Osteoblast (primary cell): ENCODE data around the gene TMEM250. TPM values are rescaled to one million over a fixed set of nuclear protein-coding genes. Genes with fewer than 3 reads are reported as not detected.

ENCODE experiments used
- DNase-seq: peaks from one replicate; pipeline ENCODE4 v3.0.0; 2011; ENCODE audit warnings: low spot score, mixed read lengths; ENCODE audit not compliant: insufficient read length; ENCODE audit errors: missing footprints
- H2AFZ ChIP-seq: 2 replicates; pipeline ENCODE4 v1.6.0; 2011; ENCODE audit warnings: mild to moderate bottlenecking, low read length
- H3K27ac ChIP-seq: 2 replicates; pipeline ENCODE4 v1.5.1; 2011; ENCODE audit warnings: mild to moderate bottlenecking, low read depth, low read length, moderate library complexity
- H3K27me3 ChIP-seq: 2 replicates; pipeline ENCODE4 v1.6.0; 2012; ENCODE audit warnings: mild to moderate bottlenecking, control low read depth, inconsistent platforms, low read length, moderate library complexity; ENCODE audit not compliant: insufficient read depth
- H3K36me3 ChIP-seq: 2 replicates; pipeline ENCODE4 v1.5.1; 2011; ENCODE audit warnings: mild to moderate bottlenecking, low read length, control low read depth, moderate library complexity; ENCODE audit not compliant: insufficient read depth
- H3K4me1 ChIP-seq: 2 replicates; pipeline ENCODE4 v1.5.1; 2011; ENCODE audit warnings: mild to moderate bottlenecking, low read length, control low read depth, moderate library complexity; ENCODE audit not compliant: insufficient read depth
- H3K4me2 ChIP-seq: 2 replicates; pipeline ENCODE4 v1.6.0; 2011; ENCODE audit warnings: mild to moderate bottlenecking, low read length; ENCODE audit not compliant: insufficient read depth
- H3K4me3 ChIP-seq: fragments of 200-600 bp; sonication (generic); 3 replicates; pipeline ENCODE4 v1.5.1; 2012; ENCODE audit warnings: mild to moderate bottlenecking, low read length, inconsistent platforms; ENCODE audit not compliant: insufficient read depth
- H3K79me2 ChIP-seq: 2 replicates; pipeline ENCODE4 v1.6.0; 2012; ENCODE audit warnings: mild to moderate bottlenecking, low read length, control low read depth, inconsistent platforms; ENCODE audit not compliant: insufficient read depth
- H3K9me3 ChIP-seq: 2 replicates; pipeline ENCODE4 v1.5.1; 2011; ENCODE audit warnings: low read depth, low read length, control low read depth
- H4K20me1 ChIP-seq: 2 replicates; pipeline ENCODE4 v1.6.0; 2012; ENCODE audit warnings: mild to moderate bottlenecking, low read length, control low read depth; ENCODE audit not compliant: insufficient read depth
- total RNA-seq: library from RNA; depleted of rRNA; stranded (reverse); fragments of >200 nt; gene quantifications from 2 replicates; pipeline ENCODE4 v1.2.3, GENCODE V29; 2012
- TF ChIP-seq, protein P1 (sequence below): IDR thresholded peaks from 2 replicates; pipeline ENCODE4 v1.5.1; 2011; ENCODE audit warnings: mild to moderate bottlenecking, low read depth, low read length, moderate library complexity; ENCODE audit errors: extremely low read depth

Gene TMEM250
- total RNA-seq, 1 donor, result 65.5 TPM

DNA sequence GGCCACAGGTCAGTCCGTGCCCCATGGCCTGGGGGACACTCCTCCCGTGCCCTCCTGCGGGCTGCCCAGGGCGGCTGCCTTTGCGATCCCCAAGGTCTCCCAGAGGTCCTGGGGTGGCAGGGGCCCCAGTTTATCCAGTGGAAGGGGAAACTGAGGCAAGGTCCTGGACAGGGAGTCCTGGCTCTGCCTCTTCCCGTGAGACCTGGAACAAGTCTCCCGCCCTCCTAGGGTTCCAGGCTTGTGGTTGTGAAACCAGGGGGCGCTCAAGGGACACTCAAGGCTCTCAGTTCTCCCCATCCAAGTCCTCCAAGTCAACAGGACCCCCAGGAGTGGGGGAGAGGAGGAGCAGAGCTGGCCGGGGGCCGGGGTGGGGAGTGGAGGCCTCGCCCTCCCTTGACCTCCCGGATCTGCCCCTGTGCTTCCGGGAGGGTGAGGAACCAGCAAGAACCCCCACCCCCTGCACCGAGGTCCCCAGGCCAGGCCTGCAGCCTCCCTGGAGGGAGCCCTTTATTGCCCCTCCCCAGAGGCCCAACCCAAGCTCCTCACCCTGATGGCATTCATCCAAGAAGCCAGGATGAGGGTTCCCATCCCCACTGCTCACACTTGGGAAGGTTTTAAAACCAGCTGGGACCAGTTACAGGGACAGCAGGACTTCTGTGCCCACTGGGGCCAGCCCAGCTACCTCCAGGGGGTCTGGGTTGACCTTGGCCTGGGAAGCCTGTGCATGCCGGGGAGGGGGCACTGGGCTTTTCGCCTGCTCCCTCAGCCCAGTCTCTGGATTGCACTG is 24.7 kb upstream of the TMEM250 start:
- Histone ChIP-seq H3K27me3 (peaks cover 11% of the 10 kb centered on the region), H3K4me2 (no peak overlapping the region), H3K9me3 (no peaks in the 10 kb centered on the region), H3K36me3 (no peaks in the 10 kb centered on the region), H3K27ac (no peak overlapping the region), H3K4me1 (no peaks in the 10 kb centered on the region), H4K20me1 (no peaks in the 10 kb centered on the region), H3K79me2 (no peaks in the 10 kb centered on the region), H3K4me3 (no peak overlapping the region), H2AFZ (no peak overlapping the region)
- DNase-seq, result peak; percentile 92
- TF ChIP-seq, protein P1, sequence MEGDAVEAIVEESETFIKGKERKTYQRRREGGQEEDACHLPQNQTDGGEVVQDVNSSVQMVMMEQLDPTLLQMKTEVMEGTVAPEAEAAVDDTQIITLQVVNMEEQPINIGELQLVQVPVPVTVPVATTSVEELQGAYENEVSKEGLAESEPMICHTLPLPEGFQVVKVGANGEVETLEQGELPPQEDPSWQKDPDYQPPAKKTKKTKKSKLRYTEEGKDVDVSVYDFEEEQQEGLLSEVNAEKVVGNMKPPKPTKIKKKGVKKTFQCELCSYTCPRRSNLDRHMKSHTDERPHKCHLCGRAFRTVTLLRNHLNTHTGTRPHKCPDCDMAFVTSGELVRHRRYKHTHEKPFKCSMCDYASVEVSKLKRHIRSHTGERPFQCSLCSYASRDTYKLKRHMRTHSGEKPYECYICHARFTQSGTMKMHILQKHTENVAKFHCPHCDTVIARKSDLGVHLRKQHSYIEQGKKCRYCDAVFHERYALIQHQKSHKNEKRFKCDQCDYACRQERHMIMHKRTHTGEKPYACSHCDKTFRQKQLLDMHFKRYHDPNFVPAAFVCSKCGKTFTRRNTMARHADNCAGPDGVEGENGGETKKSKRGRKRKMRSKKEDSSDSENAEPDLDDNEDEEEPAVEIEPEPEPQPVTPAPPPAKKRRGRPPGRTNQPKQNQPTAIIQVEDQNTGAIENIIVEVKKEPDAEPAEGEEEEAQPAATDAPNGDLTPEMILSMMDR, result peak; percentile 37

DNA sequence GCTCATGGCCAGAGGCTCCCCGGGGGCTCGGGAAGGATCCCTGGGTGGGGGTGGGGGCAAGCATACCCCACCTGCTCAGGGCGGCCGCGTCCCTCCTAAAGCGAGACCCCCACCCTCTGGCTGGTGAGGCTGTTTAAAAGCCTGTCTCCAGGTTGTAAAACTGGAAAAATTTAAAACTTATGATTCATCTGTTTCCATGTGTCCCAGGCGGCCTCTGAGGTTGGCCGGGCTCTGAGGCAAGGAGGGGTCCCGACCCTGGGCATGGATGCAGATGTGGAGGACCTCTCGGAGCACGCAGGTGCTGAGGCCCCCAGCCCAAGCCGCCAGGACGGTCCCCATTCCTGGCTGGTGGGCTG is 24.2 kb upstream of the TMEM250 start:
- TF ChIP-seq, protein P1, result no peak
- H3K79me2 ChIP-seq, result no peaks in the 10 kb centered on the region
- no peaks in the 10 kb centered on the region for H3K9me3 ChIP-seq
- H3K4me1 ChIP-seq, result no peaks in the 10 kb centered on the region
- H4K20me1 ChIP-seq, result no peaks in the 10 kb centered on the region
- peaks cover 11% of the 10 kb centered on the region for H3K27me3 ChIP-seq
- no peak overlapping the region for H3K4me2 ChIP-seq
- H3K36me3 ChIP-seq, result no peaks in the 10 kb centered on the region
- H3K4me3 ChIP-seq, result no peak overlapping the region
- DNase-seq, result peak; percentile 92
- no peak overlapping the region for H3K27ac ChIP-seq
- no peak overlapping the region for H2AFZ ChIP-seq

DNA sequence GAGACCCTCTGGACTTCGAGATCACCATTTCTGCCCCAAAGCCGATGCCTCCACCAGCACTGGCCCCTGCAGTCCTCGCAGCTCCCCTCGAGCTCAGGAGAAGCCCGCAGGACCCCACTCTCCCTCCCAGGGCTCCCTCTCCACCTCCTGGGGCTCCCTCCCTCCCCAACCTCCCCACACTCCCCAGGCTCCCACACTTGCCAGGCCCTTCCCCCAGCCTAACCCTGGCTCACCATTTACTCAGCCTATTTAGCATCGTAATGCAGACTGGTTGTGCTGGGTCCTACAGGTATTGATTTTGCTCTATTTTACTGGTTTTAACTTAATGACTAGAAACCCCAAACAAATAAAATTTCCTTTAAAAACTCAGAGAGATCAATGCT is 23.7 kb upstream of the TMEM250 start:
- H3K27ac ChIP-seq, result no peak overlapping the region
- H3K4me1 ChIP-seq, result no peaks in the 10 kb centered on the region
- no peak overlapping the region for H3K4me3 ChIP-seq
- TF ChIP-seq, protein P1, result no peak
- peaks cover 8% of the 10 kb centered on the region for H3K27me3 ChIP-seq
- H3K4me2 ChIP-seq, result no peak overlapping the region
- no peak overlapping the region for H2AFZ ChIP-seq
- H4K20me1 ChIP-seq, result no peaks in the 10 kb centered on the region
- no peaks in the 10 kb centered on the region for H3K9me3 ChIP-seq
- H3K79me2 ChIP-seq, result no peaks in the 10 kb centered on the region
- no peak for DNase-seq
- no peaks in the 10 kb centered on the region for H3K36me3 ChIP-seq

DNA sequence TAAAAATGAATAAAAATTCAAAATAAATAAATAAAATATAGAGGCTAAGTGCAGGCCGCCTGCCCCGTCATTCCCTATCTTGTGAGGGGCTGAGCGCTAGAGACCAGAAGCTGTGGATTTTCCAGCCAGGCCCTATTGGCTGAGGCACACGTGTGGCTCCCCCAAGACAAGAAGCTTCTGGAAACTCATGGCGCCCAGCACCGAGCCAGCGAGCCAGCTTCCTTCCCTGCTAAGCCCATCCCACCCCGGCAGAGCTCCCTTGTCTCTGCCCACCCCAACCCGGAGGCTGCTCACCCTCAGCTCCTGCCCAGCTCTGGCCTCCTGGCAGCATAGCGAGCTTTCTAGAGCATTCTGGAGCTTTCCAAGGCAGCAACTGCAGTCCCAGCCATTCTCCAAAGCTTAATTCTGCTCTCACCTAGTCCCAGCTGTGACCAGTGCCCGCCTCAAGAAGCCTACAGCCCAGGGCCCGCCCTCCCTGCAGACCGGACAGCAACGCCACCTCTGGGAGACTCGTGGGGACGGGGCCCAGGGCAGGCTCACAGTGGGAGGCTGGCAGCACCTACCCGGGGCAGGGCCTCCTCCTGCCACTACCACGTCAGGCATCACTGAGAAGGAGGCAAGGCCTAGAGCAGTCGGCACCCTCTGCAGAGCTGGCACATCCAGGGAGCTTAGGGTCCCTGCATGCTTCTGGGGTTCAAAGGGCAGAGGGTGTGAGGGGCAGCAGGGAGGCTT is 23.2 kb upstream of the TMEM250 start:
- H3K27ac ChIP-seq, result no peak overlapping the region
- H3K79me2 ChIP-seq, result no peaks in the 10 kb centered on the region
- H3K4me2 ChIP-seq, result no peak overlapping the region
- DNase-seq, result no peak
- H2AFZ ChIP-seq, result no peak overlapping the region
- H3K9me3 ChIP-seq, result no peaks in the 10 kb centered on the region
- H4K20me1 ChIP-seq, result no peaks in the 10 kb centered on the region
- no peaks in the 10 kb centered on the region for H3K4me1 ChIP-seq
- H3K4me3 ChIP-seq, result no peak overlapping the region
- TF ChIP-seq, protein P1, result no peak
- no peaks in the 10 kb centered on the region for H3K36me3 ChIP-seq
- H3K27me3 ChIP-seq, result peaks cover 3% of the 10 kb centered on the region
